GM12891 (cell line): ENCODE results near the gene LMX1A.

ENCODE experiments used
- DNase-seq: peaks from one replicate; pipeline ENCODE4 v3.0.0; 2011; ENCODE audit warnings: low spot score; ENCODE audit not compliant: insufficient read length
- FAIRE-seq: peaks from 2 replicates; lab custom pipeline; 2011; peaks lifted over from hg19 to GRCh38; lab: Jason Lieb, UNC
- PAX5 ChIP-seq: IDR thresholded peaks from 2 replicates; pipeline ENCODE4 v1.6.1; 2011; ENCODE audit warnings: low read length, moderate library complexity, mild to moderate bottlenecking; ENCODE audit not compliant: insufficient read depth, severe bottlenecking
- POLR2A ChIP-seq: IDR thresholded peaks from 2 replicates; pipeline ENCODE4 v1.6.1; 2011; ENCODE audit warnings: low read depth, low read length, control low read depth
- POLR2AphosphoS5 ChIP-seq: IDR thresholded peaks from 2 replicates; pipeline ENCODE4 v1.6.1; 2011; ENCODE audit warnings: low read depth, low read length, control low read depth
- POU2F2 ChIP-seq: IDR thresholded peaks from 2 replicates; pipeline ENCODE4 v1.6.1; 2011; ENCODE audit warnings: low read depth, mild to moderate bottlenecking, control low read depth, low read length, moderate library complexity
- SPI1 ChIP-seq: IDR thresholded peaks from 2 replicates; pipeline ENCODE4 v1.6.1; 2011; ENCODE audit warnings: low read depth, low read length, control low read depth
- TAF1 ChIP-seq: IDR thresholded peaks from 2 replicates; pipeline ENCODE4 v1.6.1; 2011; ENCODE audit warnings: low read depth, low read length, control low read depth

LMX1A gene

GRCh38 chr1:165226326-165226725, 130.2 kb downstream of the LMX1A start:
- no peak for DNase-seq
- FAIRE-seq: no peak
- TF ChIP-seq TAF1: no peak
- no peak for TF ChIP-seq POU2F2
- no peak for TF ChIP-seq POLR2AphosphoS5
- TF ChIP-seq SPI1: no peak
- no peak for TF ChIP-seq POLR2A
- no peak for TF ChIP-seq PAX5

- TF ChIP-seq TAF1: no peak
- TF ChIP-seq SPI1: no peak
- TF ChIP-seq POLR2AphosphoS5: no peak
- TF ChIP-seq PAX5: no peak
- no peak for TF ChIP-seq POLR2A
- no peak for TF ChIP-seq POU2F2
- no peak for FAIRE-seq
- DNase-seq: no peak
Measured at GRCh38 chr1:165225650-165226049, 130.9 kb downstream of the LMX1A start.

- DNase-seq (no peak), FAIRE-seq (no peak)
- no peak for TF ChIP-seq TAF1
- no peak for TF ChIP-seq PAX5
- no peak for TF ChIP-seq SPI1
- no peak for TF ChIP-seq POU2F2
- TF ChIP-seq POLR2A: no peak
- TF ChIP-seq POLR2AphosphoS5: no peak
Measured at GRCh38 chr1:165225062-165225461, 131.5 kb downstream of the LMX1A start.

- FAIRE-seq: no peak
- TF ChIP-seq PAX5 (no peak), TAF1 (no peak), POLR2AphosphoS5 (no peak), POU2F2 (no peak), POLR2A (no peak), SPI1 (no peak)
- DNase-seq: no peak
Measured at GRCh38 chr1:165224504-165224903, 132.0 kb downstream of the LMX1A start.

- TF ChIP-seq PAX5 (no peak), POLR2AphosphoS5 (no peak), POLR2A (no peak), POU2F2 (no peak), TAF1 (no peak), SPI1 (no peak)
- DNase-seq: no peak
- FAIRE-seq: no peak
Measured at GRCh38 chr1:165222580-165222979, 133.9 kb downstream of the LMX1A start.

- TF ChIP-seq POU2F2 (no peak), POLR2A (no peak), SPI1 (no peak), POLR2AphosphoS5 (no peak), PAX5 (no peak), TAF1 (no peak)
- DNase-seq (no peak), FAIRE-seq (no peak)
Measured at GRCh38 chr1:165218731-165219130, 137.8 kb downstream of the LMX1A start.

- TF ChIP-seq PAX5: no peak
- no peak for TF ChIP-seq POLR2A
- TF ChIP-seq POLR2AphosphoS5: no peak
- no peak for TF ChIP-seq SPI1
- no peak for TF ChIP-seq TAF1
- no peak for TF ChIP-seq POU2F2
- no peak for FAIRE-seq
- DNase-seq: no peak
Measured at GRCh38 chr1:165217958-165218357, 138.6 kb downstream of the LMX1A start.

GRCh38 chr1:165216254-165216653, 140.3 kb downstream of the LMX1A start:
- FAIRE-seq (no peak), DNase-seq (no peak)
- TF ChIP-seq TAF1 (no peak), SPI1 (no peak), POU2F2 (no peak), PAX5 (no peak), POLR2AphosphoS5 (no peak), POLR2A (no peak)

- DNase-seq: no peak
- TF ChIP-seq TAF1: no peak
- no peak for TF ChIP-seq POLR2A
- TF ChIP-seq SPI1: no peak
- no peak for TF ChIP-seq POU2F2
- no peak for TF ChIP-seq PAX5
- TF ChIP-seq POLR2AphosphoS5: no peak
- no peak for FAIRE-seq
Measured at GRCh38 chr1:165215676-165216075, 140.8 kb downstream of the LMX1A start.

GRCh38 chr1:165212229-165212628, 144.3 kb downstream of the LMX1A start:
- DNase-seq (no peak), FAIRE-seq (no peak)
- TF ChIP-seq POLR2A (no peak), PAX5 (no peak), TAF1 (no peak), POU2F2 (no peak), POLR2AphosphoS5 (no peak), SPI1 (no peak)

GRCh38 chr1:165207853-165208515, 148.5 kb downstream of the LMX1A start:
- DNase-seq (no peak), FAIRE-seq (no peak)
- no peak for TF ChIP-seq POLR2A
- TF ChIP-seq POU2F2: no peak
- TF ChIP-seq TAF1: no peak
- TF ChIP-seq PAX5: no peak
- TF ChIP-seq POLR2AphosphoS5: no peak
- TF ChIP-seq SPI1: no peak
